Esophagus squamous epithelium (tissue), 4 donors: ENCODE measurements around the gene MARVELD1.

Source experiments
- CTCF ChIP-seq, 6 experiments: fragments of 450-650 bp in 4 of 6; fragments of 200-600 bp in 2 of 6; sonication (generic) in 2 of 6; IDR thresholded peaks; one replicate each; pipeline ENCODE4 v1.5.1; 2016 to 2019; ENCODE audit warnings: antibody characterized with exemption in 6 of 6, mild to moderate bottlenecking in 4 of 6, moderate library complexity in 4 of 6
- POLR2A ChIP-seq, 4 donors: fragments of 450-650 bp; IDR thresholded peaks; one replicate each; pipeline ENCODE4 v1.6.1; 2017; ENCODE audit warnings: antibody characterized with exemption in 4 of 4, mild to moderate bottlenecking in 4 of 4, moderate library complexity in 3 of 4

GRCh38 chr10:97737770-97738265, 24.3 kb downstream of the MARVELD1 start:
- TF ChIP-seq POLR2A (IDR thresholded peaks at IDR 0.05) (no peak), CTCF (IDR thresholded peaks at IDR 0.05) (no peak)
